Measurements from ENCODE around the gene C1orf50. TPM values are rescaled to one million over a fixed set of nuclear protein-coding genes. Genes with fewer than 3 reads are reported as not detected.

The C1orf50 gene
- total RNA-seq, 1 donor from 2014 or later, result 3.2 TPM

GRCh38 chr1:42768172-42768571 lies 1.1 kb downstream of the C1orf50 start:
- peak overlapping the region; percentile 78 to 85 for H3K4me3 ChIP-seq

GRCh38 chr1:42769811-42770210 lies 2.8 kb downstream of the C1orf50 start:
- no peak for DNase-seq (ENCODE audit: extremely low spot score in 2 of 2)
- intact Hi-C loops (cut with DNase I), result loop anchor here (5.0 kb wide), 1 partner anchor 88 kb away; the partner anchor contains the start of gene YBX1
- Histone ChIP-seq H3K36me3 (peaks cover 0 to 9% of the 10 kb centered on the region in 2 donors), H3K4me3 (no peak overlapping the region), H3K27me3 (no peaks in the 10 kb centered on the region), H3K9me3 (no peaks in the 10 kb centered on the region), H3K4me1 (peaks cover 30% of the 10 kb centered on the region), H3K27ac (no peak overlapping the region)
- TF ChIP-seq POLR2A (IDR thresholded peaks at IDR 0.05) (no peak), POLR2AphosphoS5 (IDR thresholded peaks at IDR 0.05; ENCODE audit: insufficient read depth in 1 of 2, low read depth in 1 of 2) (no peak)

More at GRCh38 chr1:42768172-42768571, 1.1 kb downstream of the C1orf50 start:
- H3K27ac ChIP-seq, result no peak overlapping the region
- peaks cover 44% of the 10 kb centered on the region for H3K4me1 ChIP-seq
- TF ChIP-seq CTCF (IDR thresholded peaks at IDR 0.05), result no peak
- TF ChIP-seq POLR2AphosphoS5 (IDR thresholded peaks at IDR 0.05; ENCODE audit: insufficient read depth in 1 of 2, low read depth in 1 of 2), result no peak
- no peak for TF ChIP-seq POLR2A (IDR thresholded peaks at IDR 0.05)
- H3K36me3 ChIP-seq, result no peaks in the 10 kb centered on the region
- intact Hi-C loops (cut with DNase I), result loop anchor here (5.0 kb wide), 1 partner anchor 86 kb away; the partner anchor contains the start of gene YBX1
- H3K27me3 ChIP-seq, result no peaks in the 10 kb centered on the region
- no peaks in the 10 kb centered on the region for H3K9me3 ChIP-seq
- no peak for DNase-seq (ENCODE audit: extremely low spot score in 2 of 2)

DNA sequence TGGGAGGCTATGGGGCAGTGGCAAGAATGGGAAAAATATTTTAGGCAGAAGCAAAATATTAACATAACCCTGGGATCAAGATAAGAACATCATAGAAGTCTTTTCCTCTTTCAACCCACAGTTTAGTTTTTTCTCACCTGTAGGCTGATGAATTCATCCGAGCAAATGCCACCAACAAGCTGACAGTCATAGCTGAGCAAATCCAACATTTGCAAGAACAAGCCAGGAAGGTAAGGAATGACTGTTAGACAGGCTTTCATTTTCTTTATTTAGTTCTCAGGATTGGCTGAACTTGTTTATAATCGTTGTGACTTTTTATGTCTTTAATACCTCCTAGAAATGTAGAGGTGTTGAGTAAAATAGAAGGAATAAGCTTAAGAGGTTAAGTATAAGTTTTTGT lies 6.4 kb downstream of the C1orf50 start:
- DNase-seq (ENCODE audit: extremely low spot score in 2 of 2), result no peak
- intact Hi-C loops (cut with DNase I), result no loop called here
- Histone ChIP-seq H3K4me1 (peaks cover 16% of the 10 kb centered on the region), H3K36me3 (peaks cover 0 to 37% of the 10 kb centered on the region in 2 donors), H3K27ac (no peak overlapping the region), H3K27me3 (no peaks in the 10 kb centered on the region), H3K9me3 (no peaks in the 10 kb centered on the region), H3K4me3 (no peak overlapping the region)
- no peak for TF ChIP-seq POLR2A (IDR thresholded peaks at IDR 0.05)
- TF ChIP-seq POLR2AphosphoS5 (IDR thresholded peaks at IDR 0.05; ENCODE audit: insufficient read depth in 1 of 2, low read depth in 1 of 2), result no peak
- no peak for TF ChIP-seq CTCF (IDR thresholded peaks at IDR 0.05)

DNA sequence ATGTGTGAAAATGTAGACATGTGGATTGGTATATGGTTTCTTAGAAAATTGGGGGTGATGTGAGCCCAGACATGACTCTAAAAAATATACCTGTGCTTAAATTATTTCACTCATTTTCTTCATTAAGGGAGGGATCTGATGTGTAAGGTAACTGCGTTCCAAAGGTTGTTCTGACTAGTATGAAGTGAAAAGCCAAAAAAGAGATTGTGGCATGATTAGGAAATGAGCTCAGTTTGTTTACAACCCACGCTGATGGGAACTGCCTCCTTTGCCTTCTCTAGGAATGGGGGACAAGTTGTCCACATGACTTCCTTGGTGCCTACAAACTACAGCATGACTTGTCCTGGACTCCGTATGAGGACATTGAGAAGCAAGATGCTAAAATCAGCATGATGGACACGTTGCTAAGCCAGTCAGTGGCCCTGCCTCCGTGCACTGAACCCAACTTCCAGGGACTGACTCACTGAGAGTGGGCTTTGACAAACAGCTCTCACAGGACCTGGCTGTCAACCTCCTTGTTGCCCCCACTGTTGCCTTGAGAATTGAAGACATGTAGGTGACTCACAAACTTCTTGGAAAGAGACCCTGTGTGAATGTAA lies 8.0 kb downstream of the C1orf50 start:
- H3K4me1 ChIP-seq, result no peaks in the 10 kb centered on the region
- intact Hi-C loops (cut with DNase I), result no loop called here
- no peaks in the 10 kb centered on the region for H3K9me3 ChIP-seq
- H3K27me3 ChIP-seq, result no peaks in the 10 kb centered on the region
- no peak overlapping the region for H3K4me3 ChIP-seq
- no peak overlapping the region for H3K27ac ChIP-seq
- no peak for DNase-seq (ENCODE audit: extremely low spot score in 2 of 2)
- TF ChIP-seq POLR2A (IDR thresholded peaks at IDR 0.05) (no peak), CTCF (IDR thresholded peaks at IDR 0.05) (no peak), POLR2AphosphoS5 (IDR thresholded peaks at IDR 0.05; ENCODE audit: insufficient read depth in 1 of 2, low read depth in 1 of 2) (no peak)
- H3K36me3 ChIP-seq, result peaks cover 0 to 39% of the 10 kb centered on the region in 2 donors

DNA sequence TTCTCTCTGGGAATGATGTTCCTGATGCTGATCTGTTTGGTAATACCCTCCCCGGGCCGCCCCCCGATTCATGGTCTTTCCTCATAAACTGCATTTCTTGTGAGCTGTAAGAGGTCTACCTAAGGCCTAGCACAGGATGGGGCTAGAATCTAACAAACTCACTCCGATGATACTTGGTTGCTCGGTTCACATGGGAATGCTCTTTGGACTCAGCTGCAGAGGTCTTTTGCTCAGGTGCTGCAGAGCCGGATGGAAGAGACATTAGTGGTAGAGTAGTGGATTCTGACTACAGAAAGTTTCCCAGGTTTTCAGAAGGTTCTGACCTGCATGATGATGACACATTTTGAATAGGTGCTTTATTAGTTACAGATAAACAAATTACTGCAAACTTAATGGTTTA lies 9.5 kb downstream of the C1orf50 start:
- Histone ChIP-seq H3K4me3 (no peak overlapping the region), H3K36me3 (peaks cover 0 to 39% of the 10 kb centered on the region in 2 donors), H3K27me3 (no peaks in the 10 kb centered on the region), H3K4me1 (no peaks in the 10 kb centered on the region), H3K9me3 (no peaks in the 10 kb centered on the region), H3K27ac (no peak overlapping the region)
- no peak for DNase-seq (ENCODE audit: extremely low spot score in 2 of 2)
- intact Hi-C loops (cut with DNase I), result no loop called here
- TF ChIP-seq POLR2A (IDR thresholded peaks at IDR 0.05) (no peak), CTCF (IDR thresholded peaks at IDR 0.05) (no peak), POLR2AphosphoS5 (IDR thresholded peaks at IDR 0.05; ENCODE audit: insufficient read depth in 1 of 2, low read depth in 1 of 2) (no peak)

Data from vagina (tissue), 2 donors.